HEK293T (cell line): ENCODE results near the gene ITGAX.
"Not testable (repeated sequence)": the region's sequence is repeated elsewhere in the genome, so short reads cannot be mapped to it uniquely, and the experiment has no call there.

Experiments
- CTCF ChIA-PET: fragments of 350-600 bp; formaldehyde crosslinking; extraction: SDS; loops from one replicate; lab custom pipeline; 2021; ENCODE audit warnings: antibody characterized with exemption, inconsistent platforms; lab: Yijun Ruan, JAX
- POLR2A ChIA-PET: fragments of 350-600 bp; formaldehyde crosslinking; extraction: SDS; loops from one replicate; lab custom pipeline; 2020; ENCODE audit warnings: antibody characterized with exemption, inconsistent platforms; lab: Yijun Ruan, JAX
- DNase-seq: peaks from one replicate; pipeline ENCODE4 v3.0.0; 2012; ENCODE audit warnings: mixed read lengths; ENCODE audit errors: extremely low spot score
- ARNT ChIP-seq: fragments of 450-650 bp; IDR thresholded peaks from 2 replicates; pipeline ENCODE4 v1.6.1; 2017; ENCODE audit warnings: mild to moderate bottlenecking
- BHLHE40 ChIP-seq: fragments of 450-650 bp; IDR thresholded peaks from 2 replicates; pipeline ENCODE4 v1.6.1; 2016; ENCODE audit warnings: mild to moderate bottlenecking, moderate library complexity, borderline replicate concordance
- CTBP1 ChIP-seq: fragments of 450-650 bp; IDR thresholded peaks from 2 replicates; pipeline ENCODE4 v1.6.1; 2016; ENCODE audit warnings: borderline replicate concordance
- ELF4 ChIP-seq: fragments of 450-650 bp; IDR thresholded peaks from 2 replicates; pipeline ENCODE4 v1.6.1; 2017; ENCODE audit warnings: antibody characterized with exemption
- FOXA1 ChIP-seq: fragments of 450-650 bp; IDR thresholded peaks from 2 replicates; pipeline ENCODE4 v1.6.1; 2016; ENCODE audit warnings: mild to moderate bottlenecking
- FOXK2 ChIP-seq: fragments of 450-650 bp; IDR thresholded peaks from 2 replicates; pipeline ENCODE4 v1.6.1; 2016; ENCODE audit warnings: mild to moderate bottlenecking
- FOXM1 ChIP-seq: fragments of 450-650 bp; IDR thresholded peaks from 2 replicates; pipeline ENCODE4 v1.6.1; 2017; ENCODE audit warnings: mild to moderate bottlenecking, borderline replicate concordance
- HDGF ChIP-seq: fragments of 450-650 bp; IDR thresholded peaks from 2 replicates; pipeline ENCODE4 v1.6.1; 2017; ENCODE audit warnings: antibody characterized with exemption, borderline replicate concordance
- L3MBTL2 ChIP-seq: fragments of 450-650 bp; conservative IDR thresholded peaks from 2 replicates; pipeline ENCODE4 v1.6.1; 2016; ENCODE audit warnings: mild to moderate bottlenecking
- LEF1 ChIP-seq: fragments of 450-650 bp; IDR thresholded peaks from 2 replicates; pipeline ENCODE4 v1.6.1; 2017; ENCODE audit warnings: mild to moderate bottlenecking, borderline replicate concordance
- NFRKB ChIP-seq: fragments of 450-650 bp; IDR thresholded peaks from 2 replicates; pipeline ENCODE4 v1.6.1; 2016; ENCODE audit warnings: mild to moderate bottlenecking, moderate library complexity
- SP1 ChIP-seq: fragments of 450-650 bp; IDR thresholded peaks from 2 replicates; pipeline ENCODE4 v1.6.1; 2017
- SUZ12 ChIP-seq: fragments of 450-650 bp; IDR thresholded peaks from 2 replicates; pipeline ENCODE4 v1.6.1; 2016; ENCODE audit warnings: mild to moderate bottlenecking
- TARDBP ChIP-seq: fragments of 450-650 bp; IDR thresholded peaks from 2 replicates; pipeline ENCODE4 v1.6.1; 2016
- ZNF384 ChIP-seq: fragments of 450-650 bp; IDR thresholded peaks from 2 replicates; pipeline ENCODE4 v1.6.1; 2016
- TF ChIP-seq, protein P1 (sequence below): fragments of 450-650 bp; IDR thresholded peaks from 2 replicates; pipeline ENCODE4 v1.6.1; 2016

ITGAX gene

DNA sequence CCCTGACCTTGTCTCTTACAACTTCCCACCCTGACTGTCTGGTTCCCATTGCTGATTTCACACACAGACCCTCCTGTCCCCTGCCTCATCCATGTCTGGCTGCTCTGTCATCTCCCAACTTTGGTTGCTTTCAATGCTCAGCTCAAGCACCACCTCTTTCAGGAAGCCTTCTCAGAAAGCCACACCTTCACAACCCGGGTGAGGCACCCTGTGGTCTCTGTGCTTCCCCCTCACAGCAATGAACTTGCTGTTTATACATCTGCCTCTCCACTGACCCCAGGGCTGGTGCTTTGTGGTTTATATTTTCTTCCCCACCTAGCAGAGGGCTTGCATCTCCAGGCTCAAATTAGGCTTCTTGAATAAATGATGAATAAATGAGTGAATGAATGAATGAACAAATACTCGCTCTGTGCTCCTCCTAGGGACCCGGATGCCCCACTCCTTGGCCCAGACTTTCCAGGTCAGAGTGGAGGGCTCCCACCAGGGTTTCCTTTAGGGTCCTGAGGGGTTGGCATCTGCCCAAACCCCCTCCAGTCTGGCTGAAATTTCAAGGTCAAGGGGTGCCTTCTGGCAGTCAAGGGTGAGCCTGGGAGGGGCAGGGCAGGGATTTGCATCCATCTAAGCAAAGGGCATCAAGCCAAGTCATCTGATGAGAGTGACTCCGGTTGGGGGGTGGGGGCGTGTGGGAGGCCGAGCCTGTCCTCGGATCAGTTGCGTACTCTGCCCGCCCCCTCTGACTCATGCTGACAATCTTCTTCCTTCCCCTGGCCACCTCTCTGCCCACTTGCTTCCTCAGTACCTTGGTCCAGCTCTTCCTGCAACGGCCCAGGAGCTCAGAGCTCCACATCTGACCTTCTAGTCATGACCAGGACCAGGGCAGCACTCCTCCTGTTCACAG is at the start of gene ITGAX:
TSS of gene ITGAX (plus strand) at position 783 of the 898 bp plus-strand sequence. CDS start at position 862, 79 bp downstream.
- POLR2A ChIA-PET: no interaction called here
- CTCF ChIA-PET: interaction anchor here (0.6 kb wide), 1 partner anchor 30 kb away, joined by 3 read pairs; no protein-coding TSS in a partner anchor
- DNase-seq: no peak
- TF ChIP-seq TARDBP (no peak), FOXM1 (no peak), FOXK2 (no peak), SP1 (no peak), NFRKB (no peak)
- TF ChIP-seq, protein P1, sequence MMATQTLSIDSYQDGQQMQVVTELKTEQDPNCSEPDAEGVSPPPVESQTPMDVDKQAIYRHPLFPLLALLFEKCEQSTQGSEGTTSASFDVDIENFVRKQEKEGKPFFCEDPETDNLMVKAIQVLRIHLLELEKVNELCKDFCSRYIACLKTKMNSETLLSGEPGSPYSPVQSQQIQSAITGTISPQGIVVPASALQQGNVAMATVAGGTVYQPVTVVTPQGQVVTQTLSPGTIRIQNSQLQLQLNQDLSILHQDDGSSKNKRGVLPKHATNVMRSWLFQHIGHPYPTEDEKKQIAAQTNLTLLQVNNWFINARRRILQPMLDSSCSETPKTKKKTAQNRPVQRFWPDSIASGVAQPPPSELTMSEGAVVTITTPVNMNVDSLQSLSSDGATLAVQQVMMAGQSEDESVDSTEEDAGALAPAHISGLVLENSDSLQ: no peak

DNA sequence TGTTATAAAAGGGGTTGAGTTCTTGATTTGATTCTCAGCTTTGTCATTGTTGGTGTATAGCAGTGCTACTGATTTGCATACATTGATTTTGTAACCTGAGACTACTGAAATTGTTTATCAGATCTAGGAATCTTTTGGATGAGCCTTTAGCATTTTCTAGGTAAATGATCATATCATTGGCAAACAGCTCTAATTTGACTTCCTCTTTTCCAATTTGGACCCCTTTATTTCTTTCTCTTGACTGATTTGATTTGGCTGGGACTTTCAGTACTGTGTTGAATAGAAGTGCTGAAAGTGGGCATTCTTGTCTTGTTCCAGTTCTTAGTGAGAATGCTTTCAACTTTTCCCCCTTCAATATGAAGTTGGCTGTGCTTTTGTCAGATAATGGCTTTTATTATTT is 49.8 kb upstream of the ITGAX start:
- POLR2A ChIA-PET: no interaction called here
- DNase-seq: no peak
- TF ChIP-seq HDGF: no peak
- no peak for TF ChIP-seq LEF1
- TF ChIP-seq ARNT: no peak
- TF ChIP-seq CTBP1: no peak
- TF ChIP-seq BHLHE40: no peak
- no peak for TF ChIP-seq L3MBTL2
- no peak for TF ChIP-seq TARDBP
- CTCF ChIA-PET: no interaction called here

DNA sequence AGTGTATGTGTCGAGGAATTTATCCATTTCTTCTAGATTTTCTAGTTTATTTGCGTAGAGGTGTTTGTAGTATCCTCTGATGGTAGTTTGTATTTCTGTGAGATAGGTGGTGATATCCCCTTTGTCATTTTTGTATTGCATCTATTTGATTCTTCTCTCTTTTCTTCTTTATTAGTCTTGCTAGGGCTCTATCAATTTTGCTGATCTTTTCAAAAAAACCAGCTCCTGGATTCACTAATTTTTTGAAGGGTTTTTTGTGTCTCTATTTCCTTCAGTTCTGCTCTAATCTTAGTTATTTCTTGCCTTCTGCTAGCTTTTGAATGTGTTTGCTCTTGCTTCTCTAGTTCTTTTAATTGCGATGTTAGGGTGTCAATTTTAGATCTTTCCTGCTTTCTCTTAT is 46.6 kb upstream of the ITGAX start:
- DNase-seq, POLR2A ChIA-PET, CTCF ChIA-PET: not testable (repeated sequence)

DNA sequence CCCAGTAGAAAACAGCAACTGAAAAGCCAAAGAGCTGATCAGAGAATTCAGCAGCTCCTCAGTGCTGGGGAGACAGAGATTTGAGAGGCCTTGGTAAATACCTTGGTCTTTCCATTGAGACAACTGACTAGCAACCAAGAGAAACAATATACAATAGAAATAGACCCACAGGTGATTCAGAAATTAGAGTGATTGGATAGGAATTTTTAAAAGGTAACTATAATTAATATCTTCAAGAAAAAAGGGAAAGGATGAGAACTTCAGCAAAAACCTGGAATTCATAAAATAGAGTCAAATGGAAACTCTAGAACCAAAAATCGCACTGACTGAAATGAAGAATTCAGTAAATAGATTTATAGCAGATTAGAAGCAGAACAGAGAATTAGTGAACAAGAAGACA is 32.5 kb upstream of the ITGAX start:
- TF ChIP-seq SP1 (no peak), L3MBTL2 (no peak), CTBP1 (no peak), LEF1 (no peak), HDGF (no peak), FOXK2 (no peak), TARDBP (no peak), ZNF384 (no peak), FOXM1 (no peak), SUZ12 (no peak), ARNT (no peak), ELF4 (no peak), FOXA1 (no peak), BHLHE40 (no peak), NFRKB (no peak)
- TF ChIP-seq, protein P1: no peak
- DNase-seq: no peak
- POLR2A ChIA-PET: no interaction called here
- CTCF ChIA-PET: no interaction called here

DNA sequence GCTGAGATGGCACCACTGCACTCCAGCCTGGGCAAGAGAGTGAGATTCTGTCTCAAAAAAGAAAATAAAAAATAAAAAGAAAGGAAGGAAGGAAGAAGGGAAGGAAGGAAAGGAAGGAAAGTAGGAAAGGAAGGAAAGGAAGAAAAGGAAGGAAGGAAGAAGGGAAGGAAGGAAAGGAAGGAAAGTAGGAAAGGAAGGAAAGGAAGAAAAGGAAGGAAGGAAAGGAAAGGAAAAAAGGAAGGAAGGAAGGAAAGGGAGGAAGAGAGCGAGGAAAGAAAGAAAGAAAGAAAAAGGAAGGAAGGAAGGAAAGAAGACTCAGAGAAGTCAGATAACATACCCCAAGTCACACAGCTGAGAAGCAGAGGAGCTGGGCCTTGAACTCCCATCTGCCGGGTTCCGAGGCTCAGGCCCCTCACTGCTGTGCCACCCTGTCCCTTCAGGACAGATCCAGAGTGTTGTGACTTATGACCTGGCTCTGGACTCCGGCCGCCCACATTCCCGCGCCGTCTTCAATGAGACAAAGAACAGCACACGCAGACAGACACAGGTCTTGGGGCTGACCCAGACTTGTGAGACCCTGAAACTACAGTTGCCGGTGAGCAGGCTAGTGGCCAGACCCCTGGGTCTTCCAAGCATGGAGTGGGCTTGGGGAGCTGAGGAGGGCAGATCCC is 30.9 kb upstream of the ITGAX start:
- ChIA-PET POLR2A (no interaction called here), CTCF (no interaction called here)
- TF ChIP-seq FOXM1: no peak
- no peak for TF ChIP-seq LEF1
- no peak for TF ChIP-seq TARDBP
- no peak for TF ChIP-seq FOXK2
- TF ChIP-seq CTBP1: no peak
- no peak for DNase-seq

DNA sequence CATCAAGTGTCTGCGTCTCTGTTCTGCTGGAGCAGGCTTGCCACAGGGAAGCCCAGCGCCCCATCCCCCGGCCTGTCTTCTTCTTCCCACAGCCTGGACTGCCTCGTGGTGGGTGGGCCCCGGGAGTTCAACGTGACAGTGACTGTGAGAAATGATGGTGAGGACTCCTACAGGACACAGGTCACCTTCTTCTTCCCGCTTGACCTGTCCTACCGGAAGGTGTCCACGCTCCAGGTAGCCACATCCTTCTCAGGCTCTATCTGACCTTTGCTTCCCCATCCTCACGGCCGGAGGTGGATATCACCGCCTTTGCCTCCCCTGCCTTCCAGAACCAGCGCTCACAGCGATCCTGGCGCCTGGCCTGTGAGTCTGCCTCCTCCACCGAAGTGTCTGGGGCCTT is 29.8 kb upstream of the ITGAX start:
- POLR2A ChIA-PET: no interaction called here
- no peak for DNase-seq
- no peak for TF ChIP-seq ARNT
- no peak for TF ChIP-seq CTBP1
- no peak for TF ChIP-seq ELF4
- TF ChIP-seq, protein P1: no peak
- TF ChIP-seq TARDBP: no peak
- no peak for TF ChIP-seq FOXA1
- no peak for TF ChIP-seq SP1
- CTCF ChIA-PET: no interaction called here
